Measurements from ENCODE around the gene CHMP1B.

CHMP1B gene

GRCh38 chr18:11877497-11878135, 26.4 kb downstream of the CHMP1B start:
- H4K8ac ChIP-seq (ENCODE audit: low read length), result no peak overlapping the region
- H3K4ac ChIP-seq (ENCODE audit: low read depth in 1 of 2, low read length in 2 of 2), result no peak overlapping the region
- peak overlapping the region in 1 of 2 experiments; percentile 69 for H3K23ac ChIP-seq (ENCODE audit: low read length in 2 of 2)
- no peak overlapping the region for H3K9ac ChIP-seq (ENCODE audit: low read length)
- H3K27me3 ChIP-seq (ENCODE audit: control insufficient read depth in 1 of 2, insufficient read depth in 1 of 2, low read length in 2 of 2), result no peaks in the 10 kb centered on the region
- no peak overlapping the region for H3K27ac ChIP-seq (ENCODE audit: low read length, poor library complexity, severe bottlenecking)
- no peak for DNase-seq
- H4K91ac ChIP-seq (ENCODE audit: low read length), result no peak overlapping the region
- no peak overlapping the region for H3K4me3 ChIP-seq (ENCODE audit: insufficient read depth in 1 of 2, low read depth in 1 of 2, low read length in 2 of 2)
- H3K4me2 ChIP-seq (ENCODE audit: low read length, poor library complexity, severe bottlenecking), result no peak overlapping the region
- peak overlapping the region in 1 of 2 experiments; percentile 60 for H3K14ac ChIP-seq (ENCODE audit: low read length in 2 of 2)
- H2BK120ac ChIP-seq (ENCODE audit: low read depth, low read length), result no peak overlapping the region
- H3K79me1 ChIP-seq (replicated peaks; ENCODE audit: low read length, poor library complexity, severe bottlenecking), result no peaks in the 10 kb centered on the region
- H3K9me3 ChIP-seq (ENCODE audit: control insufficient read depth, low read length), result no peaks in the 10 kb centered on the region
- H2AFZ ChIP-seq (ENCODE audit: low read depth, low read length), result no peak overlapping the region
- no peak overlapping the region for H2BK12ac ChIP-seq (ENCODE audit: low read length in 2 of 2)
- no peak overlapping the region for H3K18ac ChIP-seq (ENCODE audit: low read depth in 1 of 2, low read length in 2 of 2)
- H3K4me1 ChIP-seq (ENCODE audit: control insufficient read depth, insufficient read depth, low read depth, low read length), result peaks cover 5% of the 10 kb centered on the region
- no peak overlapping the region for H2AK5ac ChIP-seq (ENCODE audit: low read length, severe bottlenecking)
- H3K36me3 ChIP-seq (ENCODE audit: control insufficient read depth in 1 of 2, insufficient read depth in 2 of 2, low read depth in 1 of 2, low read length in 2 of 2), result peaks cover 9 to 13% of the 10 kb centered on the region in 2 experiments
- H2BK5ac ChIP-seq (ENCODE audit: low read depth, low read length, poor library complexity, severe bottlenecking), result no peak overlapping the region
- H2BK15ac ChIP-seq (ENCODE audit: low read depth, poor library complexity, severe bottlenecking), result no peak overlapping the region
- WGBS, result 94% methylated on average over 10 of the region's 10 CpGs

- H2BK15ac ChIP-seq (ENCODE audit: low read depth, poor library complexity, severe bottlenecking), result no peak overlapping the region
- no peak for DNase-seq
- 93% methylated on average over 29 of the region's 30 CpGs for WGBS
- H3K4me3 ChIP-seq (ENCODE audit: insufficient read depth in 1 of 2, low read depth in 1 of 2, low read length in 2 of 2), result no peak overlapping the region
- H2AFZ ChIP-seq (ENCODE audit: low read depth, low read length), result no peak overlapping the region
- peaks cover 23 to 42% of the 10 kb centered on the region in 2 experiments for H3K36me3 ChIP-seq (ENCODE audit: control insufficient read depth in 1 of 2, insufficient read depth in 2 of 2, low read depth in 1 of 2, low read length in 2 of 2)
- no peak overlapping the region for H3K23ac ChIP-seq (ENCODE audit: low read length in 2 of 2)
- no peaks in the 10 kb centered on the region for H3K79me1 ChIP-seq (replicated peaks; ENCODE audit: low read length, poor library complexity, severe bottlenecking)
- no peak overlapping the region for H3K27ac ChIP-seq (ENCODE audit: low read length, poor library complexity, severe bottlenecking)
- H3K9ac ChIP-seq (ENCODE audit: low read length), result no peak overlapping the region
- H3K4me1 ChIP-seq (ENCODE audit: control insufficient read depth, insufficient read depth, low read depth, low read length), result no peaks in the 10 kb centered on the region
- H3K27me3 ChIP-seq (ENCODE audit: control insufficient read depth in 1 of 2, insufficient read depth in 1 of 2, low read length in 2 of 2), result no peaks in the 10 kb centered on the region
- H3K18ac ChIP-seq (ENCODE audit: low read depth in 1 of 2, low read length in 2 of 2), result no peak overlapping the region
- H2AK5ac ChIP-seq (ENCODE audit: low read length, severe bottlenecking), result no peak overlapping the region
- H2BK12ac ChIP-seq (ENCODE audit: low read length in 2 of 2), result no peak overlapping the region
- H3K14ac ChIP-seq (ENCODE audit: low read length in 2 of 2), result no peak overlapping the region
- no peaks in the 10 kb centered on the region for H3K9me3 ChIP-seq (ENCODE audit: control insufficient read depth, low read length)
- no peak overlapping the region for H2BK5ac ChIP-seq (ENCODE audit: low read depth, low read length, poor library complexity, severe bottlenecking)
- H4K91ac ChIP-seq (ENCODE audit: low read length), result peak overlapping the region; percentile 43
- H3K4ac ChIP-seq (ENCODE audit: low read depth in 1 of 2, low read length in 2 of 2), result no peak overlapping the region
- H4K8ac ChIP-seq (ENCODE audit: low read length), result no peak overlapping the region
- H3K4me2 ChIP-seq (ENCODE audit: low read length, poor library complexity, severe bottlenecking), result no peak overlapping the region
- no peak overlapping the region for H2BK120ac ChIP-seq (ENCODE audit: low read depth, low read length)
Measured at GRCh38 chr18:11880586-11881304, 29.5 kb downstream of the CHMP1B start.

- Histone ChIP-seq H4K8ac (ENCODE audit: low read length) (no peak overlapping the region), H2AK5ac (ENCODE audit: low read length, severe bottlenecking) (no peak overlapping the region), H3K79me1 (replicated peaks; ENCODE audit: low read length, poor library complexity, severe bottlenecking) (no peaks in the 10 kb centered on the region), H3K36me3 (ENCODE audit: control insufficient read depth in 1 of 2, insufficient read depth in 2 of 2, low read depth in 1 of 2, low read length in 2 of 2) (peaks cover 31 to 58% of the 10 kb centered on the region in 2 experiments), H3K9ac (ENCODE audit: low read length) (no peak overlapping the region), H3K4me3 (ENCODE audit: insufficient read depth in 1 of 2, low read depth in 1 of 2, low read length in 2 of 2) (no peak overlapping the region), H3K4ac (ENCODE audit: low read depth in 1 of 2, low read length in 2 of 2) (no peak overlapping the region), H2BK12ac (ENCODE audit: low read length in 2 of 2) (no peak overlapping the region), H4K91ac (ENCODE audit: low read length) (no peak overlapping the region), H2BK15ac (ENCODE audit: low read depth, poor library complexity, severe bottlenecking) (no peak overlapping the region), H3K27me3 (ENCODE audit: control insufficient read depth in 1 of 2, insufficient read depth in 1 of 2, low read length in 2 of 2) (no peaks in the 10 kb centered on the region), H3K14ac (ENCODE audit: low read length in 2 of 2) (no peak overlapping the region), H3K27ac (ENCODE audit: low read length, poor library complexity, severe bottlenecking) (no peak overlapping the region), H3K18ac (ENCODE audit: low read depth in 1 of 2, low read length in 2 of 2) (no peak overlapping the region), H2BK120ac (ENCODE audit: low read depth, low read length) (no peak overlapping the region), H3K23ac (ENCODE audit: low read length in 2 of 2) (no peak overlapping the region), H3K9me3 (ENCODE audit: control insufficient read depth, low read length) (no peaks in the 10 kb centered on the region), H3K4me2 (ENCODE audit: low read length, poor library complexity, severe bottlenecking) (no peak overlapping the region), H2AFZ (ENCODE audit: low read depth, low read length) (no peak overlapping the region), H2BK5ac (ENCODE audit: low read depth, low read length, poor library complexity, severe bottlenecking) (no peak overlapping the region), H3K4me1 (ENCODE audit: control insufficient read depth, insufficient read depth, low read depth, low read length) (no peaks in the 10 kb centered on the region)
- 75% methylated on average over 2 of the region's 4 CpGs for WGBS
- DNase-seq, result no peak
Measured at GRCh38 chr18:11882636-11883035, 31.4 kb downstream of the CHMP1B start.

- Histone ChIP-seq H3K4me2 (ENCODE audit: low read length, poor library complexity, severe bottlenecking) (no peak overlapping the region), H3K9ac (ENCODE audit: low read length) (no peak overlapping the region), H2BK120ac (ENCODE audit: low read depth, low read length) (no peak overlapping the region), H3K9me3 (ENCODE audit: control insufficient read depth, low read length) (no peaks in the 10 kb centered on the region), H2BK12ac (ENCODE audit: low read length in 2 of 2) (no peak overlapping the region), H3K4me3 (ENCODE audit: insufficient read depth in 1 of 2, low read depth in 1 of 2, low read length in 2 of 2) (no peak overlapping the region), H2AK5ac (ENCODE audit: low read length, severe bottlenecking) (no peak overlapping the region), H2BK5ac (ENCODE audit: low read depth, low read length, poor library complexity, severe bottlenecking) (no peak overlapping the region), H3K36me3 (ENCODE audit: control insufficient read depth in 1 of 2, insufficient read depth in 2 of 2, low read depth in 1 of 2, low read length in 2 of 2) (peaks cover 35 to 63% of the 10 kb centered on the region in 2 experiments), H3K23ac (ENCODE audit: low read length in 2 of 2) (no peak overlapping the region), H3K27me3 (ENCODE audit: control insufficient read depth in 1 of 2, insufficient read depth in 1 of 2, low read length in 2 of 2) (no peaks in the 10 kb centered on the region), H2AFZ (ENCODE audit: low read depth, low read length) (no peak overlapping the region), H3K4ac (ENCODE audit: low read depth in 1 of 2, low read length in 2 of 2) (no peak overlapping the region), H3K4me1 (ENCODE audit: control insufficient read depth, insufficient read depth, low read depth, low read length) (no peaks in the 10 kb centered on the region), H3K18ac (ENCODE audit: low read depth in 1 of 2, low read length in 2 of 2) (no peak overlapping the region), H3K27ac (ENCODE audit: low read length, poor library complexity, severe bottlenecking) (no peak overlapping the region), H2BK15ac (ENCODE audit: low read depth, poor library complexity, severe bottlenecking) (no peak overlapping the region), H3K14ac (ENCODE audit: low read length in 2 of 2) (no peak overlapping the region), H4K91ac (ENCODE audit: low read length) (no peak overlapping the region), H4K8ac (ENCODE audit: low read length) (no peak overlapping the region), H3K79me1 (replicated peaks; ENCODE audit: low read length, poor library complexity, severe bottlenecking) (no peaks in the 10 kb centered on the region)
- WGBS, result 43% methylated on average over 1 of the region's 1 CpG
- DNase-seq, result peak; percentile 23
Measured at GRCh38 chr18:11883153-11883552, 31.9 kb downstream of the CHMP1B start.
